HL-60/S4 treated with retinoic acid at 250 ng/mL for 4 days and 3 days (cell line): ENCODE measurements around the gene EFCAB12.

Experiments
- in situ Hi-C: fragments of 300-500 bp; cut with MboI; formaldehyde crosslinking; loops from 2 replicates; pipeline ENCODE4 v1.7.0; 2022; ENCODE audit warnings: low sequenced_read_pairs

EFCAB12 gene

DNA sequence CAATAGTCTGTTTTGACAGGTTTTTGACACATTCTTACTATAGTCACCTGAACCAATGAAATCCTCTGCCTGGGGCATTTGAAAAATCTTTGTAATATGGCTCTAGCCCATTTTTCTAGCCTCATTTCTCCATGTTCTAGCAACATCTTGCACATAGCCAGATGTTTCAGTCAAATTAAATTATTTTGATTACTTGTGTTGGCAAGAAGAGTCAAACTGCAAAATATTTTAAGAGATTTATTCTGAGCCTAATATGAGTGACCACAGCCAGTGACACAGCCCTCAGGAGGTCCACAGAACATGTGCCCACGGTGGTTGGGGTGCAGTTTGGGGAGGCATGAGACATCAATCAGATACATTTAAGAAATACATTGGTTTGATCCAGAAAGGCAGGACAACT lies 18.5 kb upstream of the EFCAB12 start:
- in situ Hi-C loops = no loop called here

DNA sequence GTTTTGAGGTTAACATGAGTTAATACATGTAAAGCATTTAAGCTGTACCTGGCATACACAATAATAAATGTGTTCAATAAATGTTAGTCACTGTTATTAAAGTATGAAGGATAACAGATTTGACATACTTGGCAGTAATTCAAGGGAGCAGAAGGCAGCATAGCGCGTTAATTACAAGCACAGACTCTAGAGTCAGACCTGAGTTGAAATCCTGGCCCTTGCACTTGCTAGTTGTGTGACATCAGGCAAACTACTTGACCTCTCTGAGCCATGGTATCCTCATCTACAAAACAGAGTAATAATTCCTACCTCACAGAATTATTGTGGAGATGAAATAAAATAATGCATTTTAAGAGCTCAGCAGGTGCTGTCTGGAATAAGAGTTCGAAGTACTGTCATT lies 17.0 kb upstream of the EFCAB12 start:
- in situ Hi-C loops = no loop called here

DNA sequence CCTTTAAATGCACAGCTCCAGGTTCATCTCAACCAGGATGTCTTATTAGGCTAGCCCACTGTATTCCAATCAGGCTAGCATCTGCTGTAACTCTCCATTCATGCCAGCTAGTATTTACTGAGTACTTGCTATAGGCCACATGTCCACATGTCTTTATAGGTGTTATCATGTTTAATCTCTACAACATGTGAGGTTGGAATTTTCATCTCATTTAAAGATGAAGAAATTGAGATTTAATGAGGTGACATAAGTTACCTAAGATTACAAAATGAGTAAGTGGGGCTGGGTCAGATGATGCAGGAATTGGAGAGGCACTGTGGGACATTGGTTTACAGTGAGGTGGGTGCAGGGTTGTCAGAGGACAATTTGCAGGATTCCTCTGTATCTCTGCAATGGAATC lies 14.5 kb upstream of the EFCAB12 start:
- in situ Hi-C loops = no loop called here

DNA sequence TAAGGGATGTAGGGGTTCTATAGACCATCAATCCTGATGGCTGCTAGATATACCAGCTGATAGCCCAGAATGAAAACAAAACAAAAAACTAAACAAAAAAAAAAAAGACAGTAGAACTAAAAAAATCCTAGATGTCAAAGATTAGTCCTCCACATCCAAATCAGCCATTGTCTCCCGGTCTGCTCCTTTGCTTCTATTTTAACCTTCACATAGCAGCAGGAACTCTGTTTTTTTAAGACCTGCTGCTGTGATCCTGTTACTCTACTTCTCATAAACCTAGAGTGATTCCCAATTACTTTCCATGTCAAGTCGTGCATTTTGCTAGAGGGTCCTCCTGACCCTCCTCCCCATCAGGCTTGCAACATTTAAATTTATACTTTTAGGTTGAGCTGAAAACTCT lies 14.1 kb upstream of the EFCAB12 start:
- in situ Hi-C loops = no loop called here

DNA sequence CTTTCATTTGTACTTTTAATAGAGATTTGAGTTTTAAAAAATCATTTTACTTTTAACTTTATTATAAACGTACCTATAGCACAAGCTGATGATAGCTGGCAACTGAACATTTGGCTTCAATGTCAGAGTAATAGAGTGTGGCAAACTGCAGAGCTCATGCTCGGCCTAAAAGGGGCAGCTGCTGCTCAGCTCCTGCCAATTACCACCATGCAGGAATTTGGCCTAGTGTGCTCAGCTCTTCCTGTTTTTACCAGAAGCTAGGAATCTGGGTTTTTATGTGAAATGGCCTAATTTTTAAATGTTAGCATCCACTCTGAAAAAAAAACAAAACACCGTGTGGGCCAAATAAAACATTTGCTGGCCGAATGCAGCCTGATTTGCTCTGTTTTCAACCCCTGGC lies 13.3 kb upstream of the EFCAB12 start:
- in situ Hi-C loops = no loop called here

DNA sequence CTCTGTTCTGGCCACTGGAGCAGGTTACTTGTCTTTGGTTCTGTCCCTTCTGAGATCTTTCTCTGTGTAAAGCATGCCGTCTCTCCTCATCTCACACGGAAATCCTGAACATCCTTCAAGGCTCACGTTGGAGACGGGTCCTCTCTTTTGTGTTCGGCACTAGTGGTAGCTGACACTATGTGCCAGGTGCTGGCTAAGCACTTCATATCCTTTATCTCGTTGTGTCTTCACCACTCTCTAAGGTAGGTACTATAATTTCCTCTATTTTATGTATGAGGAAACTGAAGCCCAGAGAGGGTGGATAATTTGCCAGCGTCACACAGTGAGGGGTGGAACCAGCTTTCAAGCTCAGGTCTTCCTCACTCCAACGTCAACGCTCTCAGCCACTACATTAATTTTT lies 12.8 kb upstream of the EFCAB12 start:
- in situ Hi-C loops = no loop called here

DNA sequence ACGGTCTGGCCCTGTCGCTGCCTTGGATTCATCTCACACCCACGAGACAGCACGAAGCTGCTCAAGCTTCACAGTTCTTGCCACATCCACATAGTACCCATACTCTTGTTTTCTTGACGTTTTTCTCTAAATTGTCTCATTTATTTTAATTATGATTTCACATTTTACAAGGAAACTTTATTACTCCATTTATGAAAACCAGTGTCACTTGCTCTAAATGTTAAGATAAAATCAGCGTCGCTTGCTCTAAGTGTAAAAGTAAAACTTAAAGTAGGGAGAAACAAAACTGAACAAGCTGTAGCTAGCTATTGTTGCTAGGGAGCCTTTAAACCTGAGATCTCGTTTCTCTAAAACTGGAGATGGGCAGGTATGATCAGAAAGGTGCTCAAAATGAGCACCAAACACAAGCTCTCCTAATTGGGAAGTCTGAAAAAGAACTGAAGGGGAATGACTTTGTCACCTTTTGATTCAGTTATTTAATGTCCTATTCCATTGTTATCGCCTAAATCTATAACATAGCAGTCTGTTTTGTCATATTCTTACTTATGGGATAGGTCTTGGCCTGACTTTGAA lies 12.3 kb upstream of the EFCAB12 start:
- in situ Hi-C loops = no loop called here

DNA sequence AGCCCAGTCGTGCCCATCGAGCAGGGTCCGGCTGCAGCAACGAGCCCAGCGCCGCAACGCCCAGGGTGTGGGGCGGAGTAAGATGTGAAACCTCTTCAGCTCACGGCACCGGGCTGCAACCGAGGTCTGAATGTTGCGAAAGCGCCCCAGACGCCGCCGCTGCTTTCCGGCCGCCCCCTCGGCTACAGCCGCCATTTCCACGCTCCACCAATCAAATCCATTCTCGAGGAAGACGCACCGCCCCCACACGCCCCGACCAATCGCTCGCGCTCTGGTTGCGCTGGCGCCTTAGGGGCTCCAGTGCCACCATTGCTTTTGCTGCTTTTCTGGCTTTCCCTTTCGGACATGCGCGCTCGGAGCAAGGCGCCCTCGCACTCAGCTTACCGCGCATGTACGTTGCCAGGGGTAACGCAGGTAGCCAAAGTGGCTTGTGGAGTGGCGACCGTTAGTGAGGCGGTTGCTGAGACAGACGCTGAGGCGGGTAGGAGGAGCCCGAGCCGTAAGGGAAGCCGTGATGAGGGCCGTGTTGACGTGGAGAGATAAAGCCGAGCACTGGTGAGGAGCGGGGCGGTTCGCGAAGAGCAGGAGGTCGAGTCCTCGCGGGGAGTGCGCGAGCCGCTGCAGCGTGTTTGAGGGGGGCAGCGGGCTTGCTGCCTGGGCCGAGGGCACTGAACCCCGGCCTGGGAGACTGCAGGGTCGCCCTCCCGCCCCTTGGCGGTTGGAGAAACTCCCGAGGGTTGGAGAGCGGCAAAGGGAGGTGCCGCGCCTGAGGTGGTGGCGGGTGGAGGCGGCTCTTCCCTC lies 11.6 kb upstream of the EFCAB12 start, which contains the start of the genes IFT122 and MBD4:
IFT122 (plus strand) TSS at position 408 of the 801 bp plus-strand sequence; CDS start at position 515, 107 bp downstream.
MBD4 (minus strand) TSS at position 132 of the 801 bp plus-strand sequence; CDS start at position 17, 115 bp downstream.
- in situ Hi-C loops = no loop called here

DNA sequence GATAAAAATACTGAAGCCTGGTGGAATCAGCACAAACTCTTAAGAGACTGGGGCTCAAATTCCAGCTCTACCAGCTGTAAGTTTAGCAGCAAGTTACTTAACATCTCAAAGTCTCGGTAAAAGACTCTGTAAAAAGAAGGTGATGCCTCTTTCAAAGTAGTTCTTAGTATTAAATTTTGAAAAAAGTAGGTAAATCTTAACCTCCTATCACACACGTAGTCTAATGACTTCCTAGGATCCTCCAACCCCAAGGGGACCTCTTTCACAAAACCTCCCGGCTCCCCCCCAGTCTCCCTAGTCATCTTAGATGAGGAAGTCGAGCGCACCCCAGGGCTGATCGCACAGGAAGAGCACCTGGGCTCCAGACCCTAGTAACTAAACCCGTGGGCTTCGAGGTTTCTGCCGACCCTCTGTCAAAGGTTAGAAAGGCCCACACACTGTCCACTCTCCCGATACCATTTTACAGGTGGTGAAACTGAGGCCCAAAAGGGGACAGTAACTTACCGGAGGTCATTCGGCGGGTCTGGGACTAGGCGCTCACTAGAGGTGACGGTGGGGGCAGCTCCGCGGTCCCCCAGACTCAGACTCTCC lies 10.9 kb upstream of the EFCAB12 start:
- in situ Hi-C loops = no loop called here

DNA sequence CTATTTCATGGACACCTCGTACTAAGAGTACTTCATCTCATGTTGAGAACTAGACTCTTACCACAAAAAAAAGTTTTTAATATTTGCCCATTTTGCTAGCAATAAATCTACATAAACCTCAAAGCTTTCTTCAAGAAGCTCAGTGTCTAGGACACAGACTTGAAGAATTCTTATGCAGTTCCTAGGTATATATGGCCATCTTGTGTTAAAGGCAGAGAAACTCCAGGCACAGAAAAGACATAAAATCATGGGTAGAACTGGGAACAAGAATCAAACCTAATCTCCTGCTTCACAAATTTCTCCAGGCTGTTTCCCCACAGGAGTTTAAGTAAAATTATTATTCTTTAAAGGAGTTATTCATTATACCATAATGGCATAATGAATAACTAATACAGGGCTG lies 6.9 kb upstream of the EFCAB12 start:
- in situ Hi-C loops = no loop called here

DNA sequence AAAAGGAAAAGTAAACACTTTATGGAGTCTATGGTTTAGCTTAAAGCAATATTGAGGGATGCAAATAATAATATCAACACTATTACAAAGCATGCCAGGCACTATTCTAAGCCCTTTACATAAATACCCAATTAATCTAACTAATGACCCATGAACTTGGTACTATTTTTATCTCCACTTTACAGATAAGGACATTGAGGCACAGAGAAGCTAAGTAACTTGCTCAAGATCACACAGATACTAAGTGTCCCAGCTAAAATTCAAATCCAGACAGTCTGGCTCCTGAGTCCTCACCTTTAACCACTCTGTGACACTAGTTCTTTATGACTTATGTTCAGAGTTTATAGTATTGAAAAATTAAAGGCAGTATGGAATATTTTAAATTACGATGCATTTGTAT lies 5.7 kb upstream of the EFCAB12 start:
- in situ Hi-C loops = no loop called here

DNA sequence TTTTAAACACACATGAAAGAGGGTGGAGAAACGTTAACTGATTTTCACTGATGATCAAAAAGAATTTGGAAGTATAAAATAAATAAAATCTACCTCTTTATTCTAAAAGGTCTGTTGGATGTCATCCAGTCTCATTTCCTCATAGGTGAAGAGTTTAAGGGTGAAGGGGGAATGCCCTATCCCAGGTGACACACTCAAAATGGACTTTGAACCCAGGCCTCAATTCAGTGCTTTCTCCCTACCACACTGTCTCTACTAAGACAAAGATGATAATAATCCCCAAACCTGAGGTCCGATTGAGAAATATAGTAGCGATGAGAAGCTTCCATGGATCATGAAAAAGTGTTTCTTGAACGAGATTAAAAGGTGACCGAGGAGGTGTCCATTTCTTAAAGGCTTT lies 5.1 kb upstream of the EFCAB12 start:
- in situ Hi-C loops = no loop called here

DNA sequence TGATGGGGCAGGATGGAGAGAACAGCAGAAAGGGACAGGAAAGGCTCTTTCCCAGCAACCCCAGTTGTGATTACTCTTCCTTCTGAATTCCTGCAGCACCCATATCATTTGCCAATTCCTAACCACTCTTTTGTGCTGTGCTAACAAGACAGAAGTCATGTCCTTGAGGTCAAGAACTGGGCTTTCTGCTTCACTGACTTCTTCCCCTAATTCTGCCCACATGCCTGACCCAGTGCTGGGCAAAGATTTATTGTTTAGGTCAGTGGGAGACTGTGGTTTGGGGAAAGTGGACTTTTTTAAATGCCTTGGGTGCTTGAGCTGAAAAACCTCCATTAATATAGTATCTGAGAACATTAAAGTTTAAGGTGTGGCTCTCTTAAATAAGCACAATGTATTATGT lies 4.2 kb upstream of the EFCAB12 start:
- in situ Hi-C loops = no loop called here

DNA sequence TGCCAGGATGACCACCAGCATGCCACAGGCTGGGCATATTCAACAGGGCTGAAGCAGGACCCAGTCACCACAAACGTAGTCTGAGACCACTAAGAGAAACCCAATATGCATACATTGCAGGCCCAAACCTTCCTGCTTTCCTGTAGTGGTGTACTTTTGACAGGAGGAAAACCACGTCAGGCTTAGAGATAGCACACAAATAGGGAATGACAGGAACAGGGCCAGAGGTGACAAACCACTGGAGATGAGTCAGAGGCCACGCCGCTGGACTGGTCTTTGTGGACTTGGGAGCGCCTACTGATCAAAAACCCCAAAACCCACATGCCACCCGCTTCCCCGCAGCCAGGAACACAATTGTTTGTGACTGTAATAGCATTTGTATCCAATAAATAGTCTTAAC lies 3.6 kb upstream of the EFCAB12 start:
- in situ Hi-C loops = no loop called here

DNA sequence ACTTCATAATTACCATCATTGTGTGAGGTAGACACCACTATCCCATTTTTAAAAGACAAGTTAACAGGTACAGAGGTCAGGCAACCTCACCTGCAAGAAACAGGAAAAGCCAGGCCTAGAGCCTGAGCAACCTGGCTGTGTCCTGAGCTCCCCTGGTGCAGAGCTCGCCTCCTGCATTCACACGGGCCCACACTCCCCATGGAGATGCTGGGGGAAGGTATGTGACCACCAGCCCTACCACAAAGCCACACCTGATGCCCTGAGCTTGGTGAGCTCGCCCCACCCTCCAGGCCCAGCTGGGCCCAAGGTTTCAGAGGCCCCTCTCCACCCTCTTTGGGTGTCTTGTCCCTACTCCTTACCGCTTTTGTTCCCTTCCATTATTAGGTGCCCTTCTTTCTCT lies 1.2 kb upstream of the EFCAB12 start:
- in situ Hi-C loops = no loop called here

DNA sequence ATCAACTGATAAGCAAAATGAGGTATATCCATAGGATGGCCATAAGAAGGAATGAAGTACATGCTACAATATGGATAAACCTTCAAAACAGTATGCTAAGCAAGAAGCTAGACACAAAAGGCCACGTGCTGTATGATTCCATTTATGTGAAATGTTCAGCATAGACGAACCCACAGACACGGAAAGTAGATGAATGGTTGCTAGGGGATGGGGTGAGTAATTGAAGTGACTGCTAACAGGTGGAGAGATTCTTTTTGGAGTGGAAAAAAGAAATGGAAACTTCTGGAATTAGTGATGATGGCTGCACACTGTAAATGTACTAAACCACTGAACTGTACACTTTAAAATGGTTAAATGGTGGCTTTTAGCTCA lies 630 bp upstream of the EFCAB12 start:
- in situ Hi-C loops = no loop called here

DNA sequence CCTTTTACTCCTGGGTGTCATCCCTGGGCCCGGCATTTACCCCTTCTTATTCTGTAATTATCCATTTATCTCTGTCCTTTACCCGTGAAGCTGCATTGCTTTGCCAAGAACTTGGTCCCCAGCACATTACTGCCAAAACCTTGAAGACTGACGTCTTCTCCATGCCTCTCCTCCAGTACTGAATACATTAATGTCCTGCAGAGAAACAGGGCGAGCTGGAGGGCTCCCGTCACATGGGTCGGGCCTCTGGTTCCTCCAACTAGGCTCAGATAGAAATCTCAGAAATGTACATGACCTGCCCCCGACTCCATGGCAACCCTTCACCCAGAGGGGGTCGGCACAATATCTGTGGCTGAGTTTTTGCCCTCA lies 445 bp downstream of the EFCAB12 start:
- in situ Hi-C loops = no loop called here

DNA sequence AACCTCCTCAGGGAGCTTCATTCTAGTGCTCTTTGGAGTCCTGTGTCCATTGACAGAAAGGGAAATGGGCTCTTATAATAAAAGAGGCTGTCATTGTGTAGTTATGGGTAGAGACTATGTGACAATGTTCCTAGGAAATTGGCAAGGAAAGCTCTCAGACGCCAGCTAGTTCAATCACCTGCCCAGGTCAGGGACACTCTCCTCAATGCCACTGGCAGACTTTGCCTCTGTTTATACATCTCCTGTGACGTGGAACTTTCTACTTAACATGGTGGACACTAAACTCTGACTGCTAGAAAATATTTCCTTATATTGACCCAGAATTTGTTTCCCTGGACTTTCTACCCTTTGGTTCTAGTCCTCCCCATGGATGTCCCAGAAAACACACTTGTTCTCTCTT lies 2.8 kb downstream of the EFCAB12 start:
- in situ Hi-C loops = no loop called here

DNA sequence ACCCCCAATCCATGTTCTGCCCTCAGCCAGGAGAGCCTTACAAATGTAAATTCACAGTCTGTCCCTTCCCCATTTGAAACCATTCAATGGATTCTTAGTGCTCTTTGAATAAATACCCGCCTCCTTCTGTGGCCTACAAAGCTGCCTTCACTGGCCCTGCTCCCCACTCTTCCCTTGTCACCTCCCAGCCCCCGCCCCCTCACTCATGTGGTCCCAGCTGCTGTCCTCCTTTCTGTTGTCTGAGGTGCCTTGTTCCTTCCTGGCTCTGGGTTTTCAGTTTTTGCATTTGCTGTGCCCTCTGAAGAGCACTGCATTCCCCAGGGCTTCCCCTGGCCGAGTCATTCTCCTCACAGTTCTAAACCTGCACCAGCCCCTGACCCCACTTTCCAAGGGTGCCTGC lies 3.2 kb downstream of the EFCAB12 start:
- in situ Hi-C loops = no loop called here

DNA sequence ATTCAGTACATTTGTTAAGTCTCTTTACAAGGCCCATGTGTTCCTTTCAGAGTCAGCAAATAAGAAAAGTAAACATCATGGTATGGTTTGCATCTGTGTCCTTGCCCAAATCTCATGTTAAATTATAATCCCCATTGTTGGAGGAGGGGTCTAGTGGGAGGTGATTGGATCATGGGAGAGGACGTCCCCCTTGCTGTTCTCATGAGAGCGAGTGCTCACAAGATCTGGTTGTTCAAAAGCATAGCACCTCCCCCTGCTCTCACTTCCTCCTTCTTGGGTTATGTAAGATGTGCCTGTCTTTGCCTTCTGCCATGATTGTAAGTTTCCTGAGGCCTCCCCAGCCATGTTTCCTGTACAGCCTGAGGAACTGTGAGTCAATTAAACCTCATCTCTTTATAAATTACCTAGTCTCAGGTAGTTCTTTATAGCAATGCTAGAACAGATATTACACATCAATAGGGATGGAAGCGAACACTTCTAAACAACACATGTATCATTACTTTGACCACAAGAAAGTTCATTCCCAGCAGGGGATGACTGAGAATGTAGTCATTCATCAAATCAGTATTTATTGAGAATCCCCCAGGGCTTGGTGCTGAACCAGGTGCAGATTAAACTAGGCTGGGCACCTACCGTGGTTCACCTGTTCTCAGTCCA lies 4.1 kb downstream of the EFCAB12 start:
- in situ Hi-C loops = no loop called here

DNA sequence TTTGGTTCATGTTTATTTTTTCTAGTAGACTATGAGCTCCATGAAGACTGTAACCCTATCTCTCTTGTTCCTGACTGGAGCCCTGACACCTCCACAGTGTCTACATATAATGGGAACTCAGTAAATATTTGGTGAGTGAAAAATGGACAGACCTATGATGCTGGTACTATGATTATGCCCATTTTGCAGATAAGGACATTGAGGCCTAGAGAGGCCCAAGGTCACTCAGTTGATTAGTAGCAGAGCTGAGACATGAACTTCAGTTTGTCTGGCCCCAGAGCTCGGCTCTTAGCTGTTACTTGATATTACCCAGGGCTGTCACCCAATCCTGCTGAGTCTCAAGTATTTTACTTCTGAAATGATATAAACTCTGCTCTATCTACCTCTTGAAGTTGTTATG lies 5.5 kb downstream of the EFCAB12 start:
- in situ Hi-C loops = no loop called here
